ENCODE results near the gene CFAP74.

GRCh38 chr1:1967151-1967550 lies 36.4 kb downstream of the CFAP74 start:
- no peak for TF ChIP-seq CTCF (IDR thresholded peaks at IDR 0.05; ENCODE audit: borderline replicate concordance, extremely low read depth, low read length, poor library complexity, severe bottlenecking)
- TF ChIP-seq EZH2 (IDR thresholded peaks at IDR 0.05; ENCODE audit: borderline replicate concordance, low read depth, low read length, severe bottlenecking), result no peak

Measured in DND-41 (cell line).